ENCODE results near the gene LAMP1. TPM values are rescaled to one million over a fixed set of nuclear protein-coding genes. Genes with fewer than 3 reads are reported as not detected.
"Not testable (repeated sequence)": the region's sequence is repeated elsewhere in the genome, so short reads cannot be mapped to it uniquely, and the experiment has no call there.

LAMP1 gene
- total RNA-seq, 6 experiments from 2014 or later, result 154 to 233 (median 197) TPM

- H3K27ac ChIP-seq, result no peak overlapping the region
- peaks cover 0 to 60% (median 18%) of the 10 kb centered on the region in 4 donors for H3K36me3 ChIP-seq
- no peaks in the 10 kb centered on the region for H3K9me3 ChIP-seq
- 73% methylated on average over 12 of the region's 13 CpGs for WGBS (ENCODE audit: insufficient coverage, low coverage, low lambda C conversion rate, missing lambda C conversion rate)
- no peak overlapping the region for H3K4me3 ChIP-seq
- no peak for DNase-seq
- no peaks in the 10 kb centered on the region for H3K27me3 ChIP-seq
- no peaks in the 10 kb centered on the region for H3K4me1 ChIP-seq
- TF ChIP-seq POLR2A (IDR thresholded peaks at IDR 0.05) (no peak), CTCF (IDR thresholded peaks at IDR 0.05) (no peak)
- no peak for ATAC-seq
- intact Hi-C loops (cut with DNase I), result no loop called here
Observed at GRCh38 chr13:113260996-113261395, 36.0 kb upstream of the LAMP1 start.

GRCh38 chr13:113263016-113263415 is 34.0 kb upstream of the LAMP1 start:
- ATAC-seq; H3K4me3 ChIP-seq; H3K9me3 ChIP-seq; intact Hi-C loops (cut with DNase I); DNase-seq; H3K27ac ChIP-seq; H3K4me1 ChIP-seq; H3K27me3 ChIP-seq: not testable (repeated sequence)
- H3K36me3 ChIP-seq, result peaks cover 0 to 40% (median 10%) of the 10 kb centered on the region in 4 donors
- 67% methylated on average over 13 of the region's 14 CpGs for WGBS (ENCODE audit: insufficient coverage, low coverage, low lambda C conversion rate, missing lambda C conversion rate)

DNA sequence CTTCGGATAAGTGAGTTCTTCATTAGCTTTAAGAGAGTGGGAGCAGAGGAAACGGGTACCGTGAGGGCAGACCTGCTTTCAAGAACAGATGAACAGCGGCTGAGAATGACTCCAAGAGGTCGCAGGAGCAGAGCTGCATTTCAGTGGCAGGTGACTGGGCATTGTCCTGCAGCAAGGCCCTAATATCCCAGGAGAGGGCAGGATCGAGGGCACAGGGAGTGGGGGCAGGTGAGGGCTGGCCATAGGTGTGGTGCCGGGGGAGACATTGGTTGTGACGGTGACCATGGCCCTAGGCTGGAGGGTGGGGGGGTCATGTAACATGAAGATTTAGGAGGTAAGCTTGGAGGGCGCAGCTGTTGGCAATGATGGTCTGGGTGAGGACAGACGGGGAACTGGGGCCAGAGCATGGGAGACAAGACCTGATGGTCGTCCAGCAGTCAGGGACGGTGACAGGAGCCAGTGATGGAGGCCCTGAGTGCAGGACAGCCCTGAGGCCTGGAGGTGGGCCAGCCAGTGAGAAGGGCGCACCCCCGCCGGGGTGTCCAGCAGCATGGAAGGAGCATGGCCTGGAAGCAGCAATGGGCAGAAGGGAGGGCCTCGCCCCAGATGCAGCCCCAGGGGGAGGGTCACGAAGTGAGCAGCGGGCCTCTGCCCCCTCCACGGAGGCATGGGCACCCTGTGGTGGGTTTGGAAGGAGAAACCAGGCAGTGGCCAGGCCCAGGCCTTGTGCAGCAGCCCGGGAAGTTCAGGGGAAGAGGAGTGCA is 29.2 kb upstream of the LAMP1 start:
- Histone ChIP-seq H3K4me1 (no peaks in the 10 kb centered on the region), H3K27ac (no peak overlapping the region), H3K27me3 (no peaks in the 10 kb centered on the region), H3K36me3 (peaks cover 0 to 10% (median 0%) of the 10 kb centered on the region in 4 donors), H3K9me3 (no peaks in the 10 kb centered on the region), H3K4me3 (no peak overlapping the region)
- 96% methylated on average over 11 of the region's 20 CpGs for WGBS (ENCODE audit: insufficient coverage, low coverage, low lambda C conversion rate, missing lambda C conversion rate)
- intact Hi-C loops (cut with DNase I), result no loop called here
- TF ChIP-seq CTCF (IDR thresholded peaks at IDR 0.05) (no peak), POLR2A (IDR thresholded peaks at IDR 0.05) (no peak)
- ATAC-seq (peak in 2 of 4 donors; percentile 28 to 41), DNase-seq (no peak)

- no peaks in the 10 kb centered on the region for H3K36me3 ChIP-seq
- TF ChIP-seq CTCF (IDR thresholded peaks at IDR 0.05) (no peak), POLR2A (IDR thresholded peaks at IDR 0.05) (no peak)
- intact Hi-C loops (cut with DNase I), result loop anchor here in 1 of 2 donors (10.0 kb wide), 1 partner anchor 123 kb away; no protein-coding TSS in a partner anchor
- H3K4me1 ChIP-seq, result no peaks in the 10 kb centered on the region
- H3K27ac ChIP-seq, result no peak overlapping the region
- H3K27me3 ChIP-seq, result no peaks in the 10 kb centered on the region
- DNase-seq (no peak), ATAC-seq (no peak)
- H3K4me3 ChIP-seq, result no peak overlapping the region
- WGBS (ENCODE audit: insufficient coverage, low coverage, low lambda C conversion rate, missing lambda C conversion rate), result 79% methylated on average over 2 of the region's 2 CpGs
- no peaks in the 10 kb centered on the region for H3K9me3 ChIP-seq
Observed at GRCh38 chr13:113272031-113272430, 25.0 kb upstream of the LAMP1 start.

DNA sequence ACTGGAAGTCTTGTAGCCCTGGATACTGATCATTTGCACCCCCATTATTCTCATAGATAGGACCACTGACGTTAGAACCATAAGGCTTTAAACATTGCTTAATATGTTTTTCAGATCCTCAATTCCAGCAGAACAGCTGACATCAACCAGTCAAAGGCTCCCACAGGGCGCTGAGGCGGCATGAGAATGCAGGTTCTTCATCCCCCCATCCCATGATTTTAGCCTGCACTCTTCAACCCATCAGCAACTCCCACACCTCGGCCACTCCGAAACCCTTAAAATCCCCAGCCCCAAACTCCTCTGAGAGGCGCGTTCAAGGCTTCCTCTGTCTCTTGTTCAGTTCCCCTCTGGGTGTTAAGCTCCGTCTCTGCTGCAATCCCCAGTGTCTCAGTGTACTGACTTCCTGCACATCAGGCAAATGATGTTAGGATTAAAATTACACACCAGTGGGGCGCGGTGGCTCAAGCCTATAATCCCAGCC is 24.3 kb upstream of the LAMP1 start:
- DNase-seq (no peak), ATAC-seq (peak in 3 of 4 donors; percentile 9 to 54 (median 13))

More for the DNA sequence above, 24.3 kb upstream of the LAMP1 start:
- no peaks in the 10 kb centered on the region for H3K9me3 ChIP-seq
- no peak overlapping the region for H3K4me3 ChIP-seq
- TF ChIP-seq POLR2A (IDR thresholded peaks at IDR 0.05) (no peak), CTCF (IDR thresholded peaks at IDR 0.05) (no peak)
- no peaks in the 10 kb centered on the region for H3K4me1 ChIP-seq
- no peaks in the 10 kb centered on the region for H3K36me3 ChIP-seq
- WGBS (ENCODE audit: insufficient coverage, low coverage, low lambda C conversion rate, missing lambda C conversion rate), result 84% methylated on average over 8 of the region's 10 CpGs
- intact Hi-C loops (cut with DNase I), result loop anchor here in 1 of 2 donors (10.0 kb wide), 1 partner anchor 122 kb away; no protein-coding TSS in a partner anchor
- H3K27ac ChIP-seq, result no peak overlapping the region
- no peaks in the 10 kb centered on the region for H3K27me3 ChIP-seq

All from right lobe of liver (tissue), 6 donors.